K562 (cell line): ENCODE data around the gene NR1H3. TPM values are rescaled to one million over a fixed set of nuclear protein-coding genes. Genes with fewer than 3 reads are reported as not detected.
A peak's percentile ranks its signal among the peaks of the same experiment; 100 is the strongest.

Source experiments
- ATAC-seq: fragments of 200-7000 bp; cut with Tn5 transposase; 3 replicates; pipeline ENCODE4 v1.9.1; 2020; ENCODE audit warnings: moderate library complexity
- BruUV-seq: library from RNA; stranded (reverse); fragments of 400-500 nt; replicated peaks from 2 replicates; lab custom pipeline; 2021; lab: Mats Ljungman, UMichigan
- CTCF ChIA-PET: fragments of 300-600 bp; formaldehyde crosslinking; extraction: SDS; loops from one replicate; lab custom pipeline; 2021; ENCODE audit warnings: low intra/inter-chr PET ratio; lab: Yijun Ruan, JAX
- POLR2A ChIA-PET: fragments of 300-600, 350-650 bp; sonication (Branson Sonifier 250); formaldehyde crosslinking; extraction: SDS; loops from one replicate; lab custom pipeline; 2021; ENCODE audit warnings: antibody characterized with exemption, inconsistent platforms; lab: Yijun Ruan, JAX
- DNase-seq, 4 experiments: peaks; one replicate each; pipeline versions ENCODE4 v3.0.0 to v3.0.0-alpha.2; 2011 to 2018; ENCODE audit warnings: low spot score in 3 of 4, mixed read lengths in 3 of 4; ENCODE audit errors: extremely low read depth in 1 of 4
- FAIRE-seq: peaks from 2 replicates; lab custom pipeline; 2011; peaks lifted over from hg19 to GRCh38; lab: Jason Lieb, UNC
- H2AFZ ChIP-seq: 2 replicates; pipeline ENCODE4 v1.6.0; 2011; ENCODE audit warnings: low read depth, low read length, control low read depth, inconsistent platforms
- H3K27ac ChIP-seq: fragments of 200-600 bp; 3 replicates; pipeline ENCODE4 v1.8.0; 2011; ENCODE audit warnings: low read depth, mild to moderate bottlenecking, control low read depth, inconsistent platforms, low read length, moderate library complexity, mixed read lengths; ENCODE audit errors: extremely low read depth
- H3K27me3 ChIP-seq, 2 experiments: fragments of 300-600 bp in 1 of 2; 2 replicates in 1 of 2; 3 replicates in 1 of 2; pipeline versions ENCODE4 v1.6.0 to v1.8.0; 2011; ENCODE audit warnings: inconsistent platforms in 2 of 2, low read length in 2 of 2, mild to moderate bottlenecking in 1 of 2, mixed read lengths in 1 of 2, moderate library complexity in 1 of 2; ENCODE audit not compliant: control insufficient read depth in 2 of 2, insufficient read depth in 2 of 2
- H3K36me3 ChIP-seq: fragments of 300-600 bp; 3 replicates; pipeline ENCODE4 v1.8.0; 2011; ENCODE audit warnings: mild to moderate bottlenecking, low read length, inconsistent platforms; ENCODE audit not compliant: control insufficient read depth, insufficient read depth
- H3K4me1 ChIP-seq, 2 experiments: fragments of 200-600 bp in 1 of 2; replicated peaks in 1 of 2; 2 replicates in 1 of 2; 3 replicates in 1 of 2; pipeline versions ENCODE4 v1.5.1 to v1.8.0; 2011; ENCODE audit warnings: inconsistent platforms in 2 of 2, low read length in 2 of 2, mild to moderate bottlenecking in 1 of 2, mixed read lengths in 1 of 2, moderate library complexity in 1 of 2; ENCODE audit not compliant: control insufficient read depth in 2 of 2, insufficient read depth in 2 of 2
- H3K4me2 ChIP-seq: 2 replicates; pipeline ENCODE4 v1.6.1; 2011; ENCODE audit warnings: low read length, control low read depth, inconsistent platforms, mixed read lengths; ENCODE audit not compliant: insufficient read depth
- H3K4me3 ChIP-seq: fragments of 200-600 bp; sonication (generic), shearing (Covaris generic); 2 replicates; pipeline ENCODE4 v1.5.1; 2016; ENCODE audit warnings: control low read depth, inconsistent platforms
- H3K79me2 ChIP-seq: fragments of 200-600 bp; 3 replicates; pipeline ENCODE4 v1.8.0; 2011; ENCODE audit warnings: low read length, inconsistent platforms; ENCODE audit not compliant: control insufficient read depth, insufficient read depth
- H3K9ac ChIP-seq, 2 experiments: 2 replicates each; pipeline versions ENCODE4 v1.6.0 to v1.6.1; 2011; ENCODE audit warnings: low read depth in 2 of 2, low read length in 2 of 2, control low read depth in 1 of 2, inconsistent platforms in 1 of 2, mild to moderate bottlenecking in 1 of 2, mixed read lengths in 1 of 2; ENCODE audit not compliant: insufficient read depth in 1 of 2
- H3K9me1 ChIP-seq: one replicate; pipeline ENCODE4 v1.6.0; 2011; ENCODE audit warnings: inconsistent platforms, mild to moderate bottlenecking, low read length, moderate library complexity; ENCODE audit not compliant: control insufficient read depth, insufficient read depth
- H3K9me3 ChIP-seq: replicated peaks from 2 replicates; pipeline ENCODE4 v1.5.1; 2011; ENCODE audit warnings: low read depth, low read length, inconsistent platforms; ENCODE audit not compliant: control insufficient read depth, insufficient read depth
- H4K20me1 ChIP-seq: replicated peaks from 2 replicates; pipeline ENCODE4 v1.6.1; 2011; ENCODE audit warnings: low read length, inconsistent platforms, mixed read lengths; ENCODE audit not compliant: control insufficient read depth, insufficient read depth
- FOXA3 ChIP-seq, 2 experiments: fragments of 450-650 bp in 1 of 2; sonication (generic) in 1 of 2; formaldehyde crosslinking; IDR thresholded peaks in 1 of 2; conservative IDR thresholded peaks in 1 of 2; 2 replicates each; pipeline versions ENCODE4 v1.4.0 to v1.8.0; 2020 to 2022; ENCODE audit warnings: mild to moderate bottlenecking in 2 of 2, missing genetic modification reagents in 1 of 2
- WGBS: fragments of 100-300 bp; shearing (Covaris generic); methylation state at CpG from one replicate; pipeline ENCODE4 v1.1.6; 2016; ENCODE audit warnings: low coverage, mixed read lengths; ENCODE audit not compliant: insufficient coverage; ENCODE audit errors: missing lambda C conversion rate; 5-methylcytosine and 5-hydroxymethylcytosine counted together
- in situ Hi-C: fragments of 300-500 bp; cut with MboI; formaldehyde crosslinking; loops from 4 replicates; pipeline ENCODE4 v1.15.0; 2018; ENCODE audit warnings: inconsistent platforms, mixed read lengths
- intact Hi-C: fragments of 100-400 bp; cut with micrococcal nuclease; formaldehyde crosslinking; loops from 2 replicates; pipeline ENCODE4 v1.14.2; 2022
- polyA plus RNA-seq, 8 experiments: library from polyadenylated mRNA; depleted of rRNA in 4 of 8; stranded (reverse) in 5 of 8; unstranded in 3 of 8; fragments of >200 nt; fragmentation: Nextera tagmentation in 2 of 8; fragmentation: Illumina TruSeq in 1 of 8; extraction: Ambion mirVana in 2 of 8; extraction: Trizol in 1 of 8; gene quantifications; 2 replicates each; pipeline versions ENCODE4 v1.2.1 to v1.2.3, GENCODE V29; 2011 to 2014; ENCODE audit warnings: inconsistent platforms in 1 of 8, missing spikeins in 1 of 8
- total RNA-seq, 7 experiments: library from RNA; depleted of rRNA in 6 of 7; stranded (reverse); fragments of >200 nt in 6 of 7; fragmentation: Illumina TruSeq in 2 of 7; extraction: Trizol in 2 of 7; gene quantifications; 2 replicates each; pipeline versions ENCODE4 v1.2.1 to v1.2.3, GENCODE V29; 2011 to 2021; ENCODE audit warnings: low replicate concordance in 1 of 7
- TF ChIP-seq, protein P1 (sequence below), 2 experiments: fragments of 150-350 bp in 1 of 2; IDR thresholded peaks; 2 replicates each; pipeline ENCODE4 v1.6.1; 2012 to 2016; ENCODE audit warnings: low read depth in 2 of 2, low read length in 2 of 2, mild to moderate bottlenecking in 1 of 2, moderate library complexity in 1 of 2
- TF ChIP-seq, protein P2 (sequence below): fragments of 450-650 bp; formaldehyde crosslinking; conservative IDR thresholded peaks from 2 replicates; pipeline ENCODE4 v1.4.0; 2022; ENCODE audit warnings: mild to moderate bottlenecking, missing genetic modification characterization

NR1H3 gene
- total and polyA plus RNA-seq, 9 of the 15 experiments (the other 6 are each of a cell fraction or from before 2014, with no cell fraction given) = 8.2 to 26.0 (median 11.9) TPM

DNA sequence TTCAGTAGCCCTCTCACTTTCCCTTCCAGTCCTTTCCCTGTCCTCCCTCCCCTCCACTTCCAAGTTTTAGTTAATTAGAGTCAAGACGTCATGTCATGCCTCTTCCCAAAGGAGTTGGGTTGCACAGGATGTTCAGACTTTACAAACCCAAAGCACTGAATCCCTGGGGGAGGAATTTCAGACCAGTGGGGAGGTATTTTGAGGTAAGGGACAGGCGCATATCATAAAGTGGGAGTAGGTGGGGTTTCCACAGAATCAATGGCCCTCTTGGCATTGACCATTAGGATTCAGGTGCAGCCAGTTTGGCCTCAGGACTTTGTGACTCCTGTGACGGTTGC is 8.4 kb upstream of the NR1H3 start:
- ChIA-PET POLR2A (interaction anchor here (1.0 to 10.1 kb wide), 4 partner anchors 9 to 32 kb away, joined by 4 to 110 read pairs (median 19); partner anchors contain the start of gene NR1H3), CTCF (no interaction called here)
- no peak for FAIRE-seq
- no TSS peak for BruUV-seq
- no peak for ATAC-seq
- no peaks in the 10 kb centered on the region for H3K9me1 ChIP-seq
- in situ Hi-C loops = no loop called here
- H3K9me3 ChIP-seq = no peaks in the 10 kb centered on the region
- peaks cover 27% of the 10 kb centered on the region; the same call in 2 of the 3 replicates for H3K36me3 ChIP-seq
- DNase-seq = no peak
- H2AFZ ChIP-seq = peak overlapping the region; percentile 100
- H3K27me3 ChIP-seq = no peaks in the 10 kb centered on the region
- peak overlapping the region; percentile 97 to 98 for H3K9ac ChIP-seq
- H3K27ac ChIP-seq = peak overlapping the region; percentile 96
- 0 out of 4 replicates have a peak, but pooled peaks of 1 of the 2 experiments have one; percentile 60 for TF ChIP-seq FOXA3 (CRISPR knock-in tag; conservative IDR thresholded peaks at IDR 0.05 in 1 of 2, IDR thresholded peaks at IDR 0.05 in 1 of 2)
- TF ChIP-seq, protein P1, sequence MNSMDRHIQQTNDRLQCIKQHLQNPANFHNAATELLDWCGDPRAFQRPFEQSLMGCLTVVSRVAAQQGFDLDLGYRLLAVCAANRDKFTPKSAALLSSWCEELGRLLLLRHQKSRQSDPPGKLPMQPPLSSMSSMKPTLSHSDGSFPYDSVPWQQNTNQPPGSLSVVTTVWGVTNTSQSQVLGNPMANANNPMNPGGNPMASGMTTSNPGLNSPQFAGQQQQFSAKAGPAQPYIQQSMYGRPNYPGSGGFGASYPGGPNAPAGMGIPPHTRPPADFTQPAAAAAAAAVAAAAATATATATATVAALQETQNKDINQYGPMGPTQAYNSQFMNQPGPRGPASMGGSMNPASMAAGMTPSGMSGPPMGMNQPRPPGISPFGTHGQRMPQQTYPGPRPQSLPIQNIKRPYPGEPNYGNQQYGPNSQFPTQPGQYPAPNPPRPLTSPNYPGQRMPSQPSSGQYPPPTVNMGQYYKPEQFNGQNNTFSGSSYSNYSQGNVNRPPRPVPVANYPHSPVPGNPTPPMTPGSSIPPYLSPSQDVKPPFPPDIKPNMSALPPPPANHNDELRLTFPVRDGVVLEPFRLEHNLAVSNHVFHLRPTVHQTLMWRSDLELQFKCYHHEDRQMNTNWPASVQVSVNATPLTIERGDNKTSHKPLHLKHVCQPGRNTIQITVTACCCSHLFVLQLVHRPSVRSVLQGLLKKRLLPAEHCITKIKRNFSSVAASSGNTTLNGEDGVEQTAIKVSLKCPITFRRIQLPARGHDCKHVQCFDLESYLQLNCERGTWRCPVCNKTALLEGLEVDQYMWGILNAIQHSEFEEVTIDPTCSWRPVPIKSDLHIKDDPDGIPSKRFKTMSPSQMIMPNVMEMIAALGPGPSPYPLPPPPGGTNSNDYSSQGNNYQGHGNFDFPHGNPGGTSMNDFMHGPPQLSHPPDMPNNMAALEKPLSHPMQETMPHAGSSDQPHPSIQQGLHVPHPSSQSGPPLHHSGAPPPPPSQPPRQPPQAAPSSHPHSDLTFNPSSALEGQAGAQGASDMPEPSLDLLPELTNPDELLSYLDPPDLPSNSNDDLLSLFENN (IDR thresholded peaks at IDR 0.05; ENCODE audit: low read depth in 2 of 2, low read length in 2 of 2) = 0 out of 4 replicates have a peak, but pooled peaks of 1 of the 2 experiments have one; percentile 3
- TF ChIP-seq, protein P2, sequence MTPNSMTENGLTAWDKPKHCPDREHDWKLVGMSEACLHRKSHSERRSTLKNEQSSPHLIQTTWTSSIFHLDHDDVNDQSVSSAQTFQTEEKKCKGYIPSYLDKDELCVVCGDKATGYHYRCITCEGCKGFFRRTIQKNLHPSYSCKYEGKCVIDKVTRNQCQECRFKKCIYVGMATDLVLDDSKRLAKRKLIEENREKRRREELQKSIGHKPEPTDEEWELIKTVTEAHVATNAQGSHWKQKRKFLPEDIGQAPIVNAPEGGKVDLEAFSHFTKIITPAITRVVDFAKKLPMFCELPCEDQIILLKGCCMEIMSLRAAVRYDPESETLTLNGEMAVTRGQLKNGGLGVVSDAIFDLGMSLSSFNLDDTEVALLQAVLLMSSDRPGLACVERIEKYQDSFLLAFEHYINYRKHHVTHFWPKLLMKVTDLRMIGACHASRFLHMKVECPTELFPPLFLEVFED = no peak
- WGBS = 13% methylated on average over 3 of the region's 3 CpGs
- H3K4me2 ChIP-seq = peak overlapping the region; percentile 100
- H3K4me1 ChIP-seq = peaks cover 16 to 19% of the 10 kb centered on the region in 2 experiments; a peak in 4 of 5 replicates
- H4K20me1 ChIP-seq = no peaks in the 10 kb centered on the region
- H3K4me3 ChIP-seq = peak overlapping the region; percentile 97
- intact Hi-C loops = loop anchor here (1.0 to 2.0 kb wide), 2 partner anchors 20 to 73 kb away; partner anchors contain the start of gene ARFGAP2
- H3K79me2 ChIP-seq = peaks cover 31% of the 10 kb centered on the region
